Neuronal stem cell (in vitro differentiated cells): ENCODE data around the gene SLC6A11.

Experiments
- DNase-seq: peaks from one replicate; pipeline ENCODE4 v3.0.0-alpha.2; 2013; ENCODE audit warnings: low spot score
- H2AFZ ChIP-seq: one replicate; pipeline ENCODE4 v1.6.1; 2013; ENCODE audit warnings: mild to moderate bottlenecking, low read length, inconsistent platforms
- H2AK5ac ChIP-seq: 2 replicates; pipeline ENCODE4 v1.6.1; 2013; ENCODE audit warnings: low read depth, mild to moderate bottlenecking, inconsistent platforms, low read length, moderate library complexity, mixed read lengths
- H2BK120ac ChIP-seq: 2 replicates; pipeline ENCODE4 v1.6.1; 2013; ENCODE audit warnings: low read depth, mild to moderate bottlenecking, inconsistent platforms, low read length, moderate library complexity, mixed read lengths
- H2BK12ac ChIP-seq: one replicate; pipeline ENCODE4 v1.6.1; 2013; ENCODE audit warnings: low read length, inconsistent platforms
- H2BK15ac ChIP-seq: 2 replicates; pipeline ENCODE4 v1.6.1; 2013; ENCODE audit warnings: mild to moderate bottlenecking, low read length, inconsistent platforms, mixed read lengths
- H2BK5ac ChIP-seq: one replicate; pipeline ENCODE4 v1.6.1; 2013; ENCODE audit warnings: inconsistent platforms, mild to moderate bottlenecking, low read length, moderate library complexity
- H3K14ac ChIP-seq: one replicate; pipeline ENCODE4 v1.6.1; 2013; ENCODE audit warnings: low read length, inconsistent platforms
- H3K18ac ChIP-seq: 2 replicates; pipeline ENCODE4 v1.6.1; 2013; ENCODE audit warnings: low read length, inconsistent platforms
- H3K23ac ChIP-seq: 2 replicates; pipeline ENCODE4 v1.6.1; 2013; ENCODE audit warnings: low read depth, mild to moderate bottlenecking, mixed read lengths, low read length, inconsistent platforms; ENCODE audit not compliant: poor library complexity
- H3K27ac ChIP-seq: replicated peaks from 3 replicates; pipeline ENCODE4 v1.5.1; 2013; ENCODE audit warnings: low read length, inconsistent platforms
- H3K27me3 ChIP-seq, 3 experiments: 2 replicates each; pipeline ENCODE4 v1.6.1; 2013; ENCODE audit warnings: low read length in 3 of 3, mild to moderate bottlenecking in 2 of 3, inconsistent platforms in 1 of 3, low read depth in 1 of 3, mixed read lengths in 1 of 3, moderate library complexity in 1 of 3; ENCODE audit not compliant: control insufficient read depth in 3 of 3, insufficient read depth in 3 of 3
- H3K36me3 ChIP-seq, 2 donors: replicated peaks in 1 of 2; 2 replicates each; pipeline ENCODE4 v1.6.1; 2013; ENCODE audit warnings: low read length in 2 of 2; ENCODE audit not compliant: control insufficient read depth in 2 of 2, insufficient read depth in 2 of 2
- H3K4ac ChIP-seq: 2 replicates; pipeline ENCODE4 v1.6.1; 2013; ENCODE audit warnings: inconsistent platforms, mild to moderate bottlenecking, low read length, moderate library complexity
- H3K4me1 ChIP-seq, 2 donors: 1 replicate in 1 of 2; 2 replicates in 1 of 2; pipeline ENCODE4 v1.6.1; 2013; ENCODE audit warnings: low read length in 2 of 2, low read depth in 1 of 2; ENCODE audit not compliant: control insufficient read depth in 2 of 2, insufficient read depth in 1 of 2
- H3K4me2 ChIP-seq: one replicate; pipeline ENCODE4 v1.6.1; 2013; ENCODE audit warnings: mild to moderate bottlenecking, low read length, inconsistent platforms; ENCODE audit not compliant: insufficient read depth, poor library complexity, severe bottlenecking
- H3K4me3 ChIP-seq, 2 donors: 2 replicates each; pipeline ENCODE4 v1.5.1; 2013; ENCODE audit warnings: low read length in 2 of 2, mild to moderate bottlenecking in 2 of 2, inconsistent platforms in 1 of 2, moderate library complexity in 1 of 2
- H3K79me1 ChIP-seq: one replicate; pipeline ENCODE4 v1.6.1; 2013; ENCODE audit warnings: low read depth, mild to moderate bottlenecking, inconsistent platforms, low read length, moderate library complexity
- H3K9ac ChIP-seq: one replicate; pipeline ENCODE4 v1.6.1; 2013; ENCODE audit warnings: mild to moderate bottlenecking, low read depth, low read length, inconsistent platforms; ENCODE audit not compliant: poor library complexity
- H3K9me3 ChIP-seq, 2 donors: replicated peaks in 1 of 2; 2 replicates each; pipeline versions ENCODE3 to v1.6.1; 2013; ENCODE audit warnings: low read length in 2 of 2, mild to moderate bottlenecking in 2 of 2, inconsistent platforms in 1 of 2, low read depth in 1 of 2, mixed read lengths in 1 of 2, moderate library complexity in 1 of 2; ENCODE audit not compliant: control insufficient read depth in 2 of 2, insufficient read depth in 1 of 2
- H4K8ac ChIP-seq: one replicate; pipeline ENCODE4 v1.6.1; 2013; ENCODE audit warnings: low read depth, mild to moderate bottlenecking, inconsistent platforms, low read length, moderate library complexity
- H4K91ac ChIP-seq: one replicate; pipeline ENCODE4 v1.6.1; 2013; ENCODE audit warnings: low read length, low read depth, mild to moderate bottlenecking, inconsistent platforms; ENCODE audit not compliant: poor library complexity
- WGBS, 2 donors: extraction: QIAGEN DNeasy Blood & Tissue Kit; methylation state at CpG; one replicate each; pipeline ENCODE4 v1.1.7; 2013; ENCODE audit warnings: missing lambda C conversion rate in 2 of 2, mixed read lengths in 1 of 2; ENCODE audit not compliant: insufficient read length in 2 of 2, insufficient replicate concordance in 1 of 2; ENCODE audit errors: extremely low coverage in 2 of 2; 5-methylcytosine and 5-hydroxymethylcytosine counted together

SLC6A11 gene

GRCh38 chr3:10822055-10822454 lies 6.0 kb downstream of the SLC6A11 start:
- no peak overlapping the region for H4K91ac ChIP-seq
- H3K9me3 ChIP-seq: no peaks in the 10 kb centered on the region
- no peak overlapping the region for H3K9ac ChIP-seq
- no peaks in the 10 kb centered on the region for H3K4me1 ChIP-seq
- no peaks in the 10 kb centered on the region for H3K79me1 ChIP-seq
- H3K14ac ChIP-seq: no peak overlapping the region
- H2BK15ac ChIP-seq: no peak overlapping the region
- no peak for DNase-seq
- H2AK5ac ChIP-seq: no peak overlapping the region
- H2BK12ac ChIP-seq: no peak overlapping the region
- H3K36me3 ChIP-seq: no peaks in the 10 kb centered on the region
- H3K18ac ChIP-seq: no peak overlapping the region
- H2AFZ ChIP-seq: no peak overlapping the region
- H3K27me3 ChIP-seq: peaks cover 0 to 22% (median 12%) of the 10 kb centered on the region in 3 experiments
- H2BK120ac ChIP-seq: no peak overlapping the region
- H3K23ac ChIP-seq: no peak overlapping the region
- H3K27ac ChIP-seq: no peak overlapping the region
- no peak overlapping the region for H4K8ac ChIP-seq
- no peak overlapping the region for H3K4me2 ChIP-seq
- H3K4me3 ChIP-seq: no peak overlapping the region
- WGBS, 2 donors: no CpG with 5 or more reads among the region's 5 CpGs
- no peak overlapping the region for H2BK5ac ChIP-seq
- no peak overlapping the region for H3K4ac ChIP-seq

- Histone ChIP-seq H3K9ac (no peak overlapping the region), H3K4me1 (no peaks in the 10 kb centered on the region), H3K36me3 (no peaks in the 10 kb centered on the region), H3K27ac (no peak overlapping the region), H3K23ac (no peak overlapping the region), H3K9me3 (no peaks in the 10 kb centered on the region), H3K18ac (no peak overlapping the region), H2BK5ac (no peak overlapping the region), H3K14ac (no peak overlapping the region), H3K4ac (no peak overlapping the region), H3K79me1 (no peaks in the 10 kb centered on the region), H2AFZ (no peak overlapping the region), H3K27me3 (peaks cover 0 to 14% (median 6%) of the 10 kb centered on the region in 3 experiments), H3K4me2 (no peak overlapping the region), H2BK120ac (no peak overlapping the region), H2AK5ac (no peak overlapping the region), H2BK15ac (no peak overlapping the region), H3K4me3 (no peak overlapping the region), H4K91ac (no peak overlapping the region), H4K8ac (no peak overlapping the region), H2BK12ac (no peak overlapping the region)
- no CpG with 5 or more reads among the region's 5 CpGs for WGBS, 2 donors
- DNase-seq: no peak
Measured at GRCh38 chr3:10822708-10823515, 6.9 kb downstream of the SLC6A11 start.

GRCh38 chr3:10823516-10823818 lies 7.4 kb downstream of the SLC6A11 start:
- Histone ChIP-seq H2AK5ac (no peak overlapping the region), H3K79me1 (no peaks in the 10 kb centered on the region), H3K14ac (no peak overlapping the region), H3K27me3 (peaks cover 0 to 8% (median 6%) of the 10 kb centered on the region in 3 experiments), H2AFZ (no peak overlapping the region), H3K4me3 (no peak overlapping the region), H3K4me1 (no peaks in the 10 kb centered on the region), H3K23ac (no peak overlapping the region), H3K18ac (no peak overlapping the region), H2BK15ac (no peak overlapping the region), H2BK120ac (no peak overlapping the region), H4K8ac (no peak overlapping the region), H3K9me3 (no peaks in the 10 kb centered on the region), H3K9ac (no peak overlapping the region), H3K4ac (no peak overlapping the region), H3K27ac (no peak overlapping the region), H2BK12ac (no peak overlapping the region), H2BK5ac (no peak overlapping the region), H4K91ac (no peak overlapping the region), H3K4me2 (no peak overlapping the region), H3K36me3 (no peaks in the 10 kb centered on the region)
- DNase-seq: no peak
- WGBS, 2 donors: no CpG with 5 or more reads among the region's 2 CpGs

GRCh38 chr3:10824468-10824867 lies 8.4 kb downstream of the SLC6A11 start:
- DNase-seq: no peak
- Histone ChIP-seq H3K9me3 (no peaks in the 10 kb centered on the region), H3K18ac (no peak overlapping the region), H2AFZ (no peak overlapping the region), H3K14ac (no peak overlapping the region), H4K91ac (no peak overlapping the region), H2AK5ac (no peak overlapping the region), H2BK15ac (no peak overlapping the region), H3K27me3 (peaks cover 0 to 6% (median 3%) of the 10 kb centered on the region in 3 experiments), H3K9ac (no peak overlapping the region), H3K27ac (no peak overlapping the region), H3K79me1 (no peaks in the 10 kb centered on the region), H3K23ac (no peak overlapping the region), H3K4me2 (no peak overlapping the region), H2BK5ac (no peak overlapping the region), H2BK120ac (no peak overlapping the region), H3K4me3 (no peak overlapping the region), H3K36me3 (no peaks in the 10 kb centered on the region), H3K4ac (no peak overlapping the region), H3K4me1 (no peaks in the 10 kb centered on the region), H2BK12ac (no peak overlapping the region), H4K8ac (no peak overlapping the region)
- no CpG with 5 or more reads among the region's 1 CpG for WGBS, 2 donors
